ENCODE measurements around the gene MED1.

The MED1 gene

DNA sequence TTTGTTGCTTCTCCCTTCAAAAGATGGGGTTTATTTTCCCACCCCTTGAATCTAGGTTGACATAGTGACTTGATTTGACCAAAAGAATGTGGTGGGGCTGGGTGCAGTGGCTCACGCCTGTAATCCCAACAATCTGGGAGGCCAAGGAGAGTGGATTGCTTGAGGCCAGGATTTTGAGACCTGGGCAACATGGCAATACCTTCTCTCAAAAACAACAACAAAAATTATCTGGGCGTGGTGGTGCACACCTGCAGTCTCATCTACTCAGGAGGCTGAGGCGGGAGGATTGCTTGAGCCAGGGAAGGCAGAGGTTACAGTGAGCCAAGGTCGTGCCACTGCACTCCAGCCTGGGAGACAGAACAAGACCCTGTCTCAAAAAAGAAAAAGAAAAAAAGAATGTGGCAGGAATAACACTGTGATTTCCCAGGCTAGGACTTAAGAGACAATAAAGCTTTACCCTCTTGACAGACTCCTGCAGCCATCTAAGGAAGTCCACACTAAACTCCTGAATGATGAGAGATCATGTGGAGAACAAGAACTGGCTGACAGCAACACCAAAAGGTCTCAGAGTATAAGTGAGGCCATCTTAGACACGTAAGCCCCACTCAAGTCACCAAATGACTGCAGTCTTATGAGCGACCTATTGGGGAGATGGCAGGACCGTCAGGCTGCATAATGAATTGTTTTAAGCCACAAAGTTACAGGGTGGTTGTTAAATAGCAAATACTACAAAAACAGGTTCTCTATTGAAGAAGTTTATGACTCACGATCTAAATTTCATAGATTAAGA, 86.6 kb downstream of the MED1 start:
- DNase-seq (ENCODE audit: low read depth in 2 of 2), result no peak

- DNase-seq (ENCODE audit: low read depth in 2 of 2), result no peak
Observed at GRCh38 chr17:39361064-39361463, 90.0 kb downstream of the MED1 start.

GRCh38 chr17:39360537-39360936, 90.5 kb downstream of the MED1 start:
- DNase-seq (ENCODE audit: low read depth in 2 of 2), result no peak

DNA sequence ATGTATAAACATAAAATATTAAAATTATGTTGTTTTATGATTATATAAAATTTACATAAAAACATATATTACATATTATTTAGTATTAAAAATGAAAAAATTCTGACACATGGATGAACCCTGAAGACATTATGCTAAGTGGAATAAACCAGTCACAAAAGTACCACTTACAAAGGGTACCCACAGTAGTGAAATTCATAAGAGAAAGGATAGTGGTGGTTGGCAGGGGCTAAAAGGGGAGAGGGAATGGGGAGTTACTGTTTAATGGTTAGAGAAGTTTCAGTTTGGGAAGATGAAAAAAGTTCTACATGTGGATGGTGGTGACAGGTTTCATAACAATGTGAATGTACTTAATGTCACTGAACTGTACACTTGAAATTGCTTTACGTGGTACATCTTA, 91.1 kb downstream of the MED1 start:
- no peak for DNase-seq (ENCODE audit: low read depth in 2 of 2)

GRCh38 chr17:39357986-39358385, 93.1 kb downstream of the MED1 start:
- no peak for DNase-seq (ENCODE audit: low read depth in 2 of 2)

DNA sequence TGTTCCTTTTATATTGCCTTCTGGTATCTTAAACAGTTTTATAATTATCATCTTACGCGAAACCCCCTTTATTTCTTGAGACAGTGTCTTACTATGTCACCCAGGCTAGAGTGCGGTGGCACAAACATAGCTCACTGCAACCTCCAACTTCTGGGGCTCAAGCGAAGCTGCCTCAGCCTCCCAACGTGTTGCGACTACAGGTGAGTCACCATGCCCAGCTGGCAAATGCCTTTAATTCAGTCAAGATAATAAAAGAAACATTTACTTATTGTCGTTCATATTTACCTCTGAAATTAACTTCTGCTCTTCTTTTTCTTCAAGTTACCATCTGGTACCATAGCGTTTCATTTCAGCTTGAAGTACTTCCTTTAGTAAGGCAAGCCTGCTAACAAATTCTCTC, 93.6 kb downstream of the MED1 start:
- no peak for DNase-seq (ENCODE audit: low read depth in 2 of 2)
